Endothelial cell of umbilical vein (primary cell): ENCODE results near the gene C15orf39.

Experiments
- EZH2 ChIP-seq: IDR thresholded peaks from 2 replicates; pipeline ENCODE4 v1.6.1; 2012; ENCODE audit warnings: borderline replicate concordance, low read depth, mild to moderate bottlenecking, moderate library complexity, low read length, inconsistent platforms; ENCODE audit not compliant: severe bottlenecking
- GATA2 ChIP-seq: IDR thresholded peaks from 2 replicates; pipeline ENCODE4 v1.7.0; 2011; ENCODE audit warnings: low read depth, mild to moderate bottlenecking, moderate library complexity, mixed read lengths, low read length; ENCODE audit not compliant: insufficient read length, insufficient read depth
- JUN ChIP-seq: IDR thresholded peaks from 2 replicates; pipeline ENCODE4 v1.6.1; 2011; ENCODE audit warnings: borderline replicate concordance, low read depth; ENCODE audit not compliant: insufficient read length, insufficient read depth
- MYC ChIP-seq: IDR thresholded peaks from one replicate; pipeline ENCODE4 v1.6.1; 2011; ENCODE audit warnings: mild to moderate bottlenecking, low read depth, low read length
- POLR2A ChIP-seq: IDR thresholded peaks from 2 replicates; pipeline ENCODE4 v1.6.1; 2012; ENCODE audit warnings: low read depth, mild to moderate bottlenecking, control low read depth, low read length
- POLR2AphosphoS5 ChIP-seq: IDR thresholded peaks from 2 replicates; pipeline ENCODE4 v1.6.1; 2012; ENCODE audit warnings: low read depth, mild to moderate bottlenecking, control low read depth, low read length, moderate library complexity; ENCODE audit not compliant: insufficient read depth
- TF ChIP-seq, protein P1 (sequence below), 2 donors: IDR thresholded peaks; 1 replicate in 1 of 2; 2 replicates in 1 of 2; pipeline ENCODE4 v1.5.1; 2011; ENCODE audit warnings: low read length in 2 of 2, mild to moderate bottlenecking in 2 of 2, moderate library complexity in 2 of 2, control low read depth in 1 of 2, inconsistent platforms in 1 of 2, low read depth in 1 of 2; ENCODE audit not compliant: insufficient read depth in 1 of 2; ENCODE audit errors: extremely low read depth in 1 of 2
- TF ChIP-seq, protein P2 (sequence below): IDR thresholded peaks from 2 replicates; pipeline ENCODE4 v1.6.1; 2011; ENCODE audit not compliant: insufficient read depth, insufficient read length

DNA sequence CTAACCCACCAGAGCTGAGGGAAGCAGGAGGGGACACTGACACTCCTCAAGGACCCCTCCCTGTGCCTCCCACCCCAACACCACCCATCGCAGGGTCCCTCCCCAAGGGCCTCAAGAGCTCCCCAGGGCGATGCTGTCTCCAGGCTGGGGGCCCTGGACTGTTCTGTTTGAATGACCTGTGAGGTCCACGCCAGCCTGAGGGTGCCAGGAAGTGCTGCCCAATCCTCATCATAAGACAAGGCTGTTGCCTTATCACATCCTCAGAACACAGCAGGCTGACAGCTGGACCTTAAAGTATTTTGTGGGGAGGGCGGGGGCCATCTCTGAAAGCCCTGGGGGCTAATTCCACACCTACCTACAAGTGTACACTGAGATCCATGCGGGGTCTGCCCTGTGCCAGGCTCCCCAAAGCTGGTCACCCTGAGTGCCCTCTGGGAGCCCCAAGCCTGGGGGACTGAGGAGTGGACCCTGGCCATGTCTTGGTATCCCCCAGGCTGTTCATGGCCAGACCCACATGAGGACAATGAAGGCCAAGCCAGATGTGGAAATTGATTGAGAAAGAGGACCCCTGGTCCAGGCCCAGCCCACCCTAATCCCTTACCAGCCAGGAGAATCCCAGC is 32.6 kb downstream of the C15orf39 start:
- TF ChIP-seq EZH2 = no peak
- TF ChIP-seq POLR2A = no peak
- TF ChIP-seq, protein P1, sequence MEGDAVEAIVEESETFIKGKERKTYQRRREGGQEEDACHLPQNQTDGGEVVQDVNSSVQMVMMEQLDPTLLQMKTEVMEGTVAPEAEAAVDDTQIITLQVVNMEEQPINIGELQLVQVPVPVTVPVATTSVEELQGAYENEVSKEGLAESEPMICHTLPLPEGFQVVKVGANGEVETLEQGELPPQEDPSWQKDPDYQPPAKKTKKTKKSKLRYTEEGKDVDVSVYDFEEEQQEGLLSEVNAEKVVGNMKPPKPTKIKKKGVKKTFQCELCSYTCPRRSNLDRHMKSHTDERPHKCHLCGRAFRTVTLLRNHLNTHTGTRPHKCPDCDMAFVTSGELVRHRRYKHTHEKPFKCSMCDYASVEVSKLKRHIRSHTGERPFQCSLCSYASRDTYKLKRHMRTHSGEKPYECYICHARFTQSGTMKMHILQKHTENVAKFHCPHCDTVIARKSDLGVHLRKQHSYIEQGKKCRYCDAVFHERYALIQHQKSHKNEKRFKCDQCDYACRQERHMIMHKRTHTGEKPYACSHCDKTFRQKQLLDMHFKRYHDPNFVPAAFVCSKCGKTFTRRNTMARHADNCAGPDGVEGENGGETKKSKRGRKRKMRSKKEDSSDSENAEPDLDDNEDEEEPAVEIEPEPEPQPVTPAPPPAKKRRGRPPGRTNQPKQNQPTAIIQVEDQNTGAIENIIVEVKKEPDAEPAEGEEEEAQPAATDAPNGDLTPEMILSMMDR (IDR thresholded peaks at IDR 0.05; ENCODE audit: extremely low read depth in 1 of 2, insufficient read depth in 1 of 2, low read depth in 1 of 2, low read length in 2 of 2) = no peak
- TF ChIP-seq POLR2AphosphoS5 = no peak
- no peak for TF ChIP-seq MYC
- no peak for TF ChIP-seq GATA2
- no peak for TF ChIP-seq JUN
- TF ChIP-seq, protein P2, sequence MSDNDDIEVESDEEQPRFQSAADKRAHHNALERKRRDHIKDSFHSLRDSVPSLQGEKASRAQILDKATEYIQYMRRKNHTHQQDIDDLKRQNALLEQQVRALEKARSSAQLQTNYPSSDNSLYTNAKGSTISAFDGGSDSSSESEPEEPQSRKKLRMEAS = no peak
